Retinal pigment epithelial cell (primary cell): ENCODE measurements around the gene PI4K2B.

Experiments used
- DNase-seq: peaks from one replicate; pipeline ENCODE4 v3.0.0-alpha.2; 2010; ENCODE audit warnings: low read depth
- H3K4me3 ChIP-seq: 2 replicates; pipeline ENCODE4 v1.5.1; 2011; ENCODE audit warnings: mild to moderate bottlenecking, low read length, control low read depth, moderate library complexity
- CTCF ChIP-seq: conservative IDR thresholded peaks from 2 replicates; pipeline ENCODE4 v1.5.1; 2011; ENCODE audit warnings: low read depth, low read length, control low read depth, inconsistent platforms

Gene PI4K2B

GRCh38 chr4:25299476-25300203 is 65.8 kb downstream of the PI4K2B start:
- no peak overlapping the region for H3K4me3 ChIP-seq
- no peak for TF ChIP-seq CTCF
- DNase-seq, result no peak

DNA sequence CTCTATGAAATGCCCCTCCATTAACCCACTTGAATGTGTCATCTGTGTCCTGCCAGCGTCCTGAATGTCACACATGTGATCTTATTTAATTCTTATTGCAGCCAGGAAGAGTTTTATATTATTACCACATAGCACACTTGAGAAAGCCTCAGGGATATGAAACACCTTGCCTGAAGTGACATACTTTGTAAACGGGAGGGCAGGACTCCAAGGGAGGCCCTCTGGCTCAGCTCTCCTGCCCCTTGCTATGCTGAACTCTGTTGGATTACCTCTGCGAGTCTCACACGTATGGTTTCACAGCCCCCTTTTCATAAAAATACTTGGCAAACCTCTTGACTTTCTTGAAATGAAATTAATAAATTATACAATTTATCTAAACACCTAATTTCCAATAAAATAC is 67.6 kb downstream of the PI4K2B start:
- DNase-seq, result no peak
- no peak for TF ChIP-seq CTCF
- H3K4me3 ChIP-seq, result no peak overlapping the region

DNA sequence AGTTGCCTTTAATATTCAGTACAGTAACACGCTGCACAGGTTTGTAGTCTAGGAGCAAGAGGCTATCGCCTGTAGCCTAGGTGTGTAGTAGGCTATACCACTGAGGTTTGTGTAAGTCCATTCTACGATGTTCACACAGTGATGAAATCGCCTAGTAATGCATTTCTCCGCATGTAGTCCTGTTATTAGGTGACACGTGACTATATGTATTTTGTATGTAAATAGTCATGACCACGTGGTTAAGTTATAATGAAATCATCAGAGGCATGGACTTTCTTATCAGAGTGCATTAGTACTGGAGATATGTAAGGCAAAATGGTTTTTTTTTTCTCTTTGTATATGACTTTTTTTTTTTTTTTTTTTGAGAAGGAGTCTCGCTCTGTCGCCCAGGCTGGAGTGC is 68.8 kb downstream of the PI4K2B start:
- no peak for TF ChIP-seq CTCF
- DNase-seq, result no peak
- no peak overlapping the region for H3K4me3 ChIP-seq

- TF ChIP-seq CTCF, result no peak
- H3K4me3 ChIP-seq, result no peak overlapping the region
- no peak for DNase-seq
Observed at GRCh38 chr4:25303578-25303977, 69.7 kb downstream of the PI4K2B start.

- no peak for DNase-seq
Observed at GRCh38 chr4:25306518-25307057, 72.8 kb downstream of the PI4K2B start.

GRCh38 chr4:25307596-25307995 is 73.8 kb downstream of the PI4K2B start:
- no peak overlapping the region for H3K4me3 ChIP-seq
- TF ChIP-seq CTCF, result no peak
- DNase-seq, result no peak

More at GRCh38 chr4:25306518-25307057, 72.8 kb downstream of the PI4K2B start:
- no peak overlapping the region for H3K4me3 ChIP-seq
- no peak for TF ChIP-seq CTCF

- no peak overlapping the region for H3K4me3 ChIP-seq
- no peak for DNase-seq
- no peak for TF ChIP-seq CTCF
Observed at GRCh38 chr4:25308306-25308705, 74.5 kb downstream of the PI4K2B start.
